Stomach smooth muscle (tissue), 2 donors: ENCODE results near the gene CUTA.
"Not testable (repeated sequence)": the region's sequence is repeated elsewhere in the genome, so short reads cannot be mapped to it uniquely, and the experiment has no call there.

ENCODE experiments used
- H3K27ac ChIP-seq: one replicate; pipeline ENCODE4 v1.7.0; 2013; ENCODE audit warnings: mild to moderate bottlenecking, low read length, inconsistent platforms
- H3K27me3 ChIP-seq, 2 donors: one replicate each; pipeline ENCODE4 v1.7.0; 2013; ENCODE audit warnings: low read length in 2 of 2; ENCODE audit not compliant: insufficient read depth in 2 of 2, control insufficient read depth in 1 of 2
- H3K36me3 ChIP-seq, 2 donors: one replicate each; pipeline ENCODE4 v1.7.0; 2013; ENCODE audit warnings: low read length in 2 of 2; ENCODE audit not compliant: control insufficient read depth in 2 of 2, insufficient read depth in 2 of 2
- H3K4me1 ChIP-seq: one replicate; pipeline ENCODE4 v1.7.0; 2013; ENCODE audit warnings: low read length; ENCODE audit not compliant: control insufficient read depth, insufficient read depth
- H3K4me3 ChIP-seq, 2 donors: one replicate each; pipeline ENCODE4 v1.7.0; 2013; ENCODE audit warnings: low read length in 2 of 2
- H3K9ac ChIP-seq, 2 donors: one replicate each; pipeline ENCODE4 v1.7.0; 2013; ENCODE audit warnings: low read length in 2 of 2, mild to moderate bottlenecking in 1 of 2
- H3K9me3 ChIP-seq, 2 donors: one replicate each; pipeline ENCODE4 v1.7.0; 2013; ENCODE audit warnings: low read length in 2 of 2; ENCODE audit not compliant: control insufficient read depth in 2 of 2
- donor health status: healthy.
- donor health status: Pancreatic carcinoma.

The CUTA gene

DNA sequence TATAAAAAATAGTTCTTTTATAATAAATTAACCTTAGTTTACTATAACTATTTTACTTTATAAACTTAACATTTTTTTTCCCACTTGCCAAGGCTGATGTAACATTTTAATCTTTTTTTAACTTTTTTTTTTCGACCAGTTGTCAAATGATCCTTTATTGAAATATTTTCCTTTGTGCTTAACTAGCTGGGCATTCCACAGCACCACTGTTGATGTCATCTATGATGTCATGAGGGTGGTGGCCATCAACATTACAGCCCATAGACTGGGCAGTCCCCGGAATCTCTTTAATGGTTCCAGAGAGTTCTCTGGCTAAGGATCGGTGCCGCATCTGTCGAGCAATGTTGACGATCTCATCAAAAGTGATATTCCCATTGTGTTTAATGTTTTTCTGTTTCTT, 18.0 kb downstream of the CUTA start:
- not testable (repeated sequence) for H3K27ac ChIP-seq, H3K27me3 ChIP-seq, H3K4me1 ChIP-seq, H3K4me3 ChIP-seq, H3K9ac ChIP-seq, H3K9me3 ChIP-seq, H3K36me3 ChIP-seq

DNA sequence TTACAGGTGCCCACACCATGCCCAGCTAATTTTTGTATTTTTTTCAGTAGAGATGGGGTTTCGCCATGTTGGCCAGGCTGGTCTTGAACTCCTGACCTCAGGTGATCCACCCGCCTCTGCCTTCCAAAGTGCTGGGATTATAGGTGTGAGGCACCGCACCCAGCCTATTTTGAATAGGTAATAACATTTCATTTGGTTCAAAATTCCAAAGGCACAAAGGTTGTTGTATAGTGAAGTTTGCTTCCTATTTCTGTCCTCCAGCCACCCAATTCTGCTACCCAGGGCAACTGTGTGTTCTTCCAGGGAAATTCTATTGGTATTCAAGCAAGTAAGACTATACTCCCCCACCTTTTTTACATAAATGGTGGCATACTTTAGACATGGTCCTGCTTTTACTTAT, 19.3 kb downstream of the CUTA start:
- not testable (repeated sequence) for H3K9ac ChIP-seq, H3K9me3 ChIP-seq, H3K4me3 ChIP-seq, H3K4me1 ChIP-seq, H3K36me3 ChIP-seq, H3K27me3 ChIP-seq, H3K27ac ChIP-seq

DNA sequence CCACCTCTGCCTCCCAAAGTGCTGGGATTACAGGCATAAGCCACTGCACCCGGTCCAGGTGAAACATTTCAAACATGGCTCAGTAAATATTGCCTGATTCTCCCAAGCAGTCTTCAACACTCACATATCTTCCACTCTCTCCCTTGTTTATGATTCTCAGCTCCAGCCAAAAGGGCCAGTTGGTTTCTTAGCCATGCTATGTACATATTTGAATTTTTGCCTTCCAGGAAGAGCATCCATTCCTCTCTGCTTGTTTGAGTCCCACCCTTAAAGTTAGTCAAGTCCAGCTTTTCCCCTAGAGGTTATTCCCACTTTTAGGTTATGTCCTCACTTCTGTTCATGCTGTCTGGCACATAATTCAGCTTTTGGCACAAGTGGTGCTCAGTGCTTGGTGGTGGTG, 20.4 kb downstream of the CUTA start:
- Histone ChIP-seq H3K9ac (no peak overlapping the region), H3K27me3 (no peaks in the 10 kb centered on the region), H3K4me3 (no peak overlapping the region), H3K27ac (no peak overlapping the region), H3K9me3 (no peaks in the 10 kb centered on the region), H3K4me1 (no peaks in the 10 kb centered on the region), H3K36me3 (no peaks in the 10 kb centered on the region)

DNA sequence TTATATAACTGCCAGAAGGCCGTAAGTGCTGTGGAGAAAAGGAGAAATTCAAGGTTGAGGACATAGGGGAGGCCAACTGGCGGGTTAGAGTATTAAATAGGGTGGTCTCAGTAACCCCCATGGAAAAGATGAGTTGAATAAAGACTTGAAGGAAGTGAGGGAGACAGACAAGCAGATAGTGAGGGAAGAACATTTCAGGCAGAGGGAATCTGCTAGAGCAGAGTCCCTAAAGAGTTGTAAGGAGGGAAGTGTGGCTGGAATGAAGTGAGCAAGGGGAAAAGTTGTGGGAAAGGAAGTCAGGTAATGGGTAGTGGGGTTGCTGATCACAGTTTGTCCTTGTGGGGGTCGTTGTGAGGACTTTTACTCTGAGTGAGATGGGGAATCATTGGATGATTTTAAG, 24.9 kb downstream of the CUTA start:
- Histone ChIP-seq H3K36me3 (no peaks in the 10 kb centered on the region), H3K27me3 (no peaks in the 10 kb centered on the region), H3K9ac (no peak overlapping the region), H3K4me3 (no peak overlapping the region), H3K27ac (no peak overlapping the region), H3K4me1 (peaks cover 8% of the 10 kb centered on the region), H3K9me3 (no peaks in the 10 kb centered on the region)

DNA sequence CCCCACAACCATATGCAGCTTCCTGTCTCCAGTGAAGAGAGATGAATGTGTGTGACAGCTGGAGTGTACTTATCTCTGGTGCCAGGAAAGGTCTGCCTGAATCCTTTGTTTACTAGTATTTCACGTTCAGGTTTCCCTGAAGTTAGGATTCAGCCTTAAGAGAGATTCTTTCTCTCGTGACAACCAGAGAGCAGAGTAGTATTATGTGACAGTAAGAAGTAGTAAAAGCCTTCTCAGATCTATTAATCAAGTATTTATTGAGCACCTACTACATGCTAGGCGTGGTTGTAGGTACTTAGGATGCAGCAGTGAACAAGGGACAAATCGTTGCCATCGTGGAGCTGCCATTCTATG, 25.3 kb downstream of the CUTA start:
- Histone ChIP-seq H3K36me3 (no peaks in the 10 kb centered on the region), H3K4me1 (peaks cover 8% of the 10 kb centered on the region), H3K9ac (peak overlapping the region in 1 of 2 donors; percentile 30), H3K27me3 (no peaks in the 10 kb centered on the region), H3K4me3 (no peak overlapping the region), H3K9me3 (no peaks in the 10 kb centered on the region), H3K27ac (no peak overlapping the region)

DNA sequence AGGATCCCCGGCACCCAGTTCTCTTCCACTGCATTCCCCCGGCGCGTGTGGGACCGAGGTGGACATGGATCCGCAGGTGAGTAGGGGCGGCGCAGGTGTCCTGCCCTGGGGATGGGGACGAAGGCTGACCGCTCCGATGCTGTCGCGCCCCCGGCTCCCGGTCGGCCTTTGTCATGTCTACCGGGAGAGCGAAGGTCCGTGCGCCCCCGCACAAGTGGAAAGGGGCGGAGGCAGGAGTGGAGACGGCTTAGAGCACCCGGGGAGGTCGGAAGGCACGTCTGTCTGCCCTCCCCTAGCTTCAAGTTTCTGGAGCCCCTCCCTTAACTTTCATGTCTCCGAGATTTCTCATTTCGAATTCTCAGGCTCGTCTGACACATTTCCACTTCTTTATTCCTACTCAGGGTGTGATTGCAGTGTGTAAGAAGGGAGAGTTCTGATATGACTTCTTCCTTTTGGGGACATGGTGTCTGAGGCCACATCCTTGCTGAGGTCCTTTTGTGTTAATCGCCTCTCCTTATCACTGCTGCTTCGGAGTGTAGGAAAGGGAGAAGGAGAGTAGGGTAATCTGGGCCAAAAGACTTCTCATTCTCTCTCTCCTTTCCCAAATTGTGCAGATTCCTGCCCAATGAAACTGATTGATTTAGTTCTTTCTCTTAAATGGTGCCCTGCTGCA, 25.8 kb downstream of the CUTA start:
- H3K27me3 ChIP-seq, result no peaks in the 10 kb centered on the region
- H3K4me1 ChIP-seq, result peaks cover 8% of the 10 kb centered on the region
- no peaks in the 10 kb centered on the region for H3K36me3 ChIP-seq
- peak overlapping the region; percentile 96 for H3K27ac ChIP-seq
- peak overlapping the region; percentile 30 to 49 for H3K9ac ChIP-seq
- peak overlapping the region; percentile 66 to 78 for H3K4me3 ChIP-seq
- no peaks in the 10 kb centered on the region for H3K9me3 ChIP-seq

DNA sequence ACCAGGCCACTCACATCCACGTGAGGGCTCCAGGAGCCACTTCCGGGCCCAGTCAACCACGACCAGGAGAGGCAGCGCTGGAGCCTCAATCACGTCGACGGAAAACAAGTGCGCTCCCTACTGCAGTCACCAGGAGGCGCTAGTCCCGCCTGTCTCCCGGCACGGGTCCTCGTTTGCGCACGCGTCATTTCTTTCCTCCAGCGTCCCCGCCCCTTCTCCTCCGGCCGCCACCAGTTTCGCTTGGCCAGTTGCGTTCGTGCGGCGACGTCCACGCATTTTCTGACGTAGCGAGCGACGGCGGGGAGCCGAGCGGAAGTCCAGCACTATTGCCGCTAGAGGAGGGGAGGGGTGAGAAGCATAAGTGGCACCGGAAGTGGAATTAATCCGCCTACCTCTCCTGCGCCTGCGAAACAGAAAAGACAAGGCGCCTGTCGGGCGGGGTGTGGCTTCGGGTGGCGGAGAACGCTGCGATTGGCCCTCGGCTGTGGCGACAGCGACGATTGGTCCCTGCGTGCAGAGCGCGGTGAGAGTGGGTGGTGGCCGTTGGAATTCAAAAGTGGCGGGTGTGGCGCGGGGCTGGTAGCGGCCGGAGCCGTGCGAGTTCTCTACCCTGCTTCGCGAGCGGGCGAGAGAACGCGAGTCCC, 26.5 kb downstream of the CUTA start, which contains the start of gene KIFC1:
Gene KIFC1, plus strand, starts transcription at position 546 of the 644 bp plus-strand sequence. CDS start 163 bp downstream, outside the sequence.
- H3K4me1 ChIP-seq, result peaks cover 8% of the 10 kb centered on the region
- H3K27ac ChIP-seq, result peak within 1 kb of the TSS; percentile 96
- peak within 1 kb of the TSS; percentile 66 to 78 for H3K4me3 ChIP-seq
- H3K36me3 ChIP-seq, result no peaks in the 10 kb centered on the region
- no peaks in the 10 kb centered on the region for H3K27me3 ChIP-seq
- H3K9ac ChIP-seq, result peak within 1 kb of the TSS; percentile 81 to 86
- H3K9me3 ChIP-seq, result no peaks in the 10 kb centered on the region

DNA sequence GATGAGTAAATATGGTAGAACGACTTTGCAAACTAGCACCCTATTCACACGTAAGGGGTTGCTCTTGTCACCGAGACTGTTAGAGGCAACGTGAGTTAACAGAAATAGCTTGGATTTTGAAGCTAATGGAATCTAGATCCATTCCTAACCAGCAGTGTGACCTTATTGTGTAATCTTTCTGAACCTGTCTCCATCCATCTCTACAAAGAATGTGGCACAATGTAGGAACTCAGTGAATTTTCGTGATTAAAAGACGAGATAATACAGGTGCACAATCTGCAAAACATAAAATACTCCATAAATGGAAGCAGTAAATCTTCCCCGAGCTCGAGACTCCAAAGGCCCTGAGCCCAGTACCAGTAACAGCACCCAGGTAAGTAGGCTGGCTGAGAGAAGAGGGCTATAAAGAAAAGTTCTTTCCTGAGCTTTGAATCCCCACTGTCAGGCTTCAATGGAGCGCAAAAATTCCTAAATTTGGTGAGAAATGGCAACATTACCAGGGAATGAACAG, 27.1 kb downstream of the CUTA start:
- Histone ChIP-seq H3K9ac (peak overlapping the region; percentile 81 to 86), H3K36me3 (no peaks in the 10 kb centered on the region), H3K9me3 (no peaks in the 10 kb centered on the region), H3K27ac (peak overlapping the region; percentile 96), H3K4me1 (peaks cover 8% of the 10 kb centered on the region), H3K4me3 (peak overlapping the region; percentile 26 to 78), H3K27me3 (no peaks in the 10 kb centered on the region)

DNA sequence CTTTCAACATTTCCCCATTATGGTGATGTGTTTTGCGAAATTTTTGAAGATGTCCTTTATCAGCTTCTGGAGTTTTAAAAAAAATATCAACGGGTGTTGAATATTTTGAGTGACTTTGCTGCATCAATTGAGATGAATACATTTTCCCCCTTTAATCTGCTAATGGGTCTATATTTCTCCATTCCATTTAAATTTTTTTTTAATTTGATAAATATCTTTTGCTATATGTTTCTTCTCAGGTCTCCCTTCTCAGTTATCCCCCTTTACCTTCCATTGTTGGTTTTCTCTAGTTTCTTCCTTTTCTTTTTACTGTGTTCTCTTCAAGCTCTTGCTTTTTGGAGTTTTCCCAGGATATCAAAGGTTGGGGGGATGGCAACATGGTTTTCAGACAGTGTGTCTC, 27.7 kb downstream of the CUTA start:
- H3K36me3 ChIP-seq, result no peaks in the 10 kb centered on the region
- H3K27me3 ChIP-seq, result no peaks in the 10 kb centered on the region
- peaks cover 8% of the 10 kb centered on the region for H3K4me1 ChIP-seq
- H3K4me3 ChIP-seq, result no peak overlapping the region
- H3K27ac ChIP-seq, result no peak overlapping the region
- no peaks in the 10 kb centered on the region for H3K9me3 ChIP-seq
- no peak overlapping the region for H3K9ac ChIP-seq

DNA sequence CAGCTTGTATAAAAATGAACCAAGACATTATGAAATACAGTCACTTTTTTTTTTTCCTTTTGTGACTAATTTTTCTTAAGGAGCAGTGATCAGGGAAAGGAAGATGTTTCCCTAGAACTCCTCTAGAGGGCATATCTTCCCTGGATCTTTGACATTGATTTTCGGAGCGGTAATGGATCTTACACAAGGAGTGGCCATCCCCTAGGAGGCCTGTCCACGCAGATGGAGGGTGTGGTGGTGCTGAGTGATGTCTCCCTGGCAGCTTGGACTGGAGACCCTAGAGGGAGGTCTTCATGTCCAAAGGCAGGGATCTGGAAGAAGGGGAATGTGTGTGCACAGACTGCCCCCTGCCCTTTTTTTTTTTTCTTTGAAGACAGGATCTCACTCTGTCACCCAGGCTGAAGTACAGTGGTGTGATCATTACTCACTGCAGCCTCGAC, 33.3 kb downstream of the CUTA start:
- no peaks in the 10 kb centered on the region for H3K27me3 ChIP-seq
- H3K4me1 ChIP-seq, result peaks cover 19% of the 10 kb centered on the region
- H3K27ac ChIP-seq, result no peak overlapping the region
- no peaks in the 10 kb centered on the region for H3K36me3 ChIP-seq
- no peak overlapping the region for H3K4me3 ChIP-seq
- no peaks in the 10 kb centered on the region for H3K9me3 ChIP-seq
- H3K9ac ChIP-seq, result no peak overlapping the region
